Ishikawa (cell line): ENCODE measurements around the gene DUXB.

Experiments
- CEBPB ChIP-seq: IDR thresholded peaks from 2 replicates; pipeline ENCODE4 v1.6.1; 2012
- CREB1 ChIP-seq: IDR thresholded peaks from 2 replicates; pipeline ENCODE4 v1.6.1; 2012; ENCODE audit warnings: low read depth
- EGR1 ChIP-seq: IDR thresholded peaks from 2 replicates; pipeline ENCODE4 v1.6.1; 2012
- EP300 ChIP-seq: IDR thresholded peaks from 2 replicates; pipeline ENCODE4 v1.6.1; 2012; ENCODE audit warnings: borderline replicate concordance
- NFIC ChIP-seq: IDR thresholded peaks from 2 replicates; pipeline ENCODE4 v1.6.1; 2012
- TAF1 ChIP-seq: IDR thresholded peaks from 2 replicates; pipeline ENCODE4 v1.6.1; 2012; ENCODE audit warnings: low read depth, mild to moderate bottlenecking
- TCF12 ChIP-seq: IDR thresholded peaks from 2 replicates; pipeline ENCODE4 v1.6.1; 2012; ENCODE audit warnings: low read depth
- YY1 ChIP-seq: IDR thresholded peaks from 2 replicates; pipeline ENCODE4 v1.6.1; 2012; ENCODE audit warnings: low read depth
- ZBTB7A ChIP-seq: IDR thresholded peaks from 2 replicates; pipeline ENCODE4 v1.6.1; 2012; ENCODE audit warnings: low read depth
- TF ChIP-seq, protein P1 (sequence below): IDR thresholded peaks from 2 replicates; pipeline ENCODE4 v1.6.1; 2012; ENCODE audit warnings: low read depth, mild to moderate bottlenecking
- TF ChIP-seq, protein P2 (sequence below): IDR thresholded peaks from 2 replicates; pipeline ENCODE4 v1.6.1; 2012
- TF ChIP-seq, protein P3 (sequence below): IDR thresholded peaks from 2 replicates; pipeline ENCODE4 v1.6.1; 2012

DNA sequence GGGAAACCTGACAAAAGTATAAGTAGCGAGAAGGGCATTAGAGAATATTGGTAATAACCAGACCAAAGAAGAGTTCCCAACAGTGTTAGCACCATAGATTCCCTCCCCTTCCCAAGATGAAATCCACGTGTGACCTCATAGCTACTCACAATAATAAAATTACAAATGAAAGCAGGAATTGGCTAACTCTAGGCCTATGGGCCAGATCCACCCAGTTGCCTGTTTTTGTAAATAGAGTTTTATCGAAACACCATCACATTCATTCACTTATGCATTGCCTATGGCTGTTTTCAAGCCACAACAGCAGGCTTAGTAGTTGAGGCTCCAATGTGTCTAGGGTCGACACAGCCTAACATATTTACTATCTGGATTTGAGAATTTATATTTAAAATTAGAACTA lies 17.2 kb upstream of the DUXB start:
- TF ChIP-seq, protein P1, sequence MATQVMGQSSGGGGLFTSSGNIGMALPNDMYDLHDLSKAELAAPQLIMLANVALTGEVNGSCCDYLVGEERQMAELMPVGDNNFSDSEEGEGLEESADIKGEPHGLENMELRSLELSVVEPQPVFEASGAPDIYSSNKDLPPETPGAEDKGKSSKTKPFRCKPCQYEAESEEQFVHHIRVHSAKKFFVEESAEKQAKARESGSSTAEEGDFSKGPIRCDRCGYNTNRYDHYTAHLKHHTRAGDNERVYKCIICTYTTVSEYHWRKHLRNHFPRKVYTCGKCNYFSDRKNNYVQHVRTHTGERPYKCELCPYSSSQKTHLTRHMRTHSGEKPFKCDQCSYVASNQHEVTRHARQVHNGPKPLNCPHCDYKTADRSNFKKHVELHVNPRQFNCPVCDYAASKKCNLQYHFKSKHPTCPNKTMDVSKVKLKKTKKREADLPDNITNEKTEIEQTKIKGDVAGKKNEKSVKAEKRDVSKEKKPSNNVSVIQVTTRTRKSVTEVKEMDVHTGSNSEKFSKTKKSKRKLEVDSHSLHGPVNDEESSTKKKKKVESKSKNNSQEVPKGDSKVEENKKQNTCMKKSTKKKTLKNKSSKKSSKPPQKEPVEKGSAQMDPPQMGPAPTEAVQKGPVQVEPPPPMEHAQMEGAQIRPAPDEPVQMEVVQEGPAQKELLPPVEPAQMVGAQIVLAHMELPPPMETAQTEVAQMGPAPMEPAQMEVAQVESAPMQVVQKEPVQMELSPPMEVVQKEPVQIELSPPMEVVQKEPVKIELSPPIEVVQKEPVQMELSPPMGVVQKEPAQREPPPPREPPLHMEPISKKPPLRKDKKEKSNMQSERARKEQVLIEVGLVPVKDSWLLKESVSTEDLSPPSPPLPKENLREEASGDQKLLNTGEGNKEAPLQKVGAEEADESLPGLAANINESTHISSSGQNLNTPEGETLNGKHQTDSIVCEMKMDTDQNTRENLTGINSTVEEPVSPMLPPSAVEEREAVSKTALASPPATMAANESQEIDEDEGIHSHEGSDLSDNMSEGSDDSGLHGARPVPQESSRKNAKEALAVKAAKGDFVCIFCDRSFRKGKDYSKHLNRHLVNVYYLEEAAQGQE: no peak
- TF ChIP-seq CEBPB (no peak), CREB1 (no peak), TAF1 (no peak), NFIC (no peak), TCF12 (no peak), YY1 (no peak), EGR1 (no peak), ZBTB7A (no peak), EP300 (no peak)
- TF ChIP-seq, protein P2, sequence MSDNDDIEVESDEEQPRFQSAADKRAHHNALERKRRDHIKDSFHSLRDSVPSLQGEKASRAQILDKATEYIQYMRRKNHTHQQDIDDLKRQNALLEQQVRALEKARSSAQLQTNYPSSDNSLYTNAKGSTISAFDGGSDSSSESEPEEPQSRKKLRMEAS: no peak
- TF ChIP-seq, protein P3, sequence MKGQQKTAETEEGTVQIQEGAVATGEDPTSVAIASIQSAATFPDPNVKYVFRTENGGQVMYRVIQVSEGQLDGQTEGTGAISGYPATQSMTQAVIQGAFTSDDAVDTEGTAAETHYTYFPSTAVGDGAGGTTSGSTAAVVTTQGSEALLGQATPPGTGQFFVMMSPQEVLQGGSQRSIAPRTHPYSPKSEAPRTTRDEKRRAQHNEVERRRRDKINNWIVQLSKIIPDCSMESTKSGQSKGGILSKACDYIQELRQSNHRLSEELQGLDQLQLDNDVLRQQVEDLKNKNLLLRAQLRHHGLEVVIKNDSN: no peak
